GM18867 (cell line): Measurements from ENCODE around the gene BIK.
"Not testable (repeated sequence)": the region's sequence is repeated elsewhere in the genome, so short reads cannot be mapped to it uniquely, and the experiment has no call there.

Experiments
- ATAC-seq: cut with Tn5 transposase; IDR thresholded peaks from one replicate; pipeline ENCODE4 v1.9.1; 2021; ENCODE audit warnings: mild to moderate bottlenecking, moderate library complexity; ENCODE audit not compliant: unreplicated experiment

BIK gene

GRCh38 chr22:43104056-43104625, 6.4 kb upstream of the BIK start:
- ATAC-seq = not testable (repeated sequence)

- not testable (repeated sequence) for ATAC-seq
Observed at GRCh38 chr22:43104950-43105349, 5.6 kb upstream of the BIK start.

- ATAC-seq = no peak
Observed at GRCh38 chr22:43106302-43106701, 4.2 kb upstream of the BIK start.

- no peak for ATAC-seq
Observed at GRCh38 chr22:43109511-43109910, 1.0 kb upstream of the BIK start.

GRCh38 chr22:43109921-43110443, 568 bp upstream of the BIK start:
- no peak for ATAC-seq

- no peak for ATAC-seq
Observed at GRCh38 chr22:43110927-43111623, 525 bp downstream of the BIK start.

GRCh38 chr22:43113526-43114251, 3.1 kb downstream of the BIK start:
- no peak for ATAC-seq

- ATAC-seq = no peak
Observed at GRCh38 chr22:43114958-43115357, 4.4 kb downstream of the BIK start.

GRCh38 chr22:43116932-43117331, 6.4 kb downstream of the BIK start:
- ATAC-seq = no peak

- ATAC-seq = no peak
Observed at GRCh38 chr22:43118024-43118849, 7.7 kb downstream of the BIK start.

GRCh38 chr22:43118953-43119458, 8.5 kb downstream of the BIK start:
- ATAC-seq = no peak

GRCh38 chr22:43126501-43127165, 16.1 kb downstream of the BIK start:
- no peak for ATAC-seq

GRCh38 chr22:43127166-43127908, 16.8 kb downstream of the BIK start:
- ATAC-seq = no peak

- ATAC-seq = no peak
Observed at GRCh38 chr22:43128116-43128515, 17.6 kb downstream of the BIK start.

GRCh38 chr22:43128928-43129424, 18.4 kb downstream of the BIK start:
- no peak for ATAC-seq

- no peak for ATAC-seq
Observed at GRCh38 chr22:43129426-43130425, 19.2 kb downstream of the BIK start.

- no peak for ATAC-seq
Observed at GRCh38 chr22:43131773-43132501, 21.4 kb downstream of the BIK start.

- ATAC-seq = no peak
Observed at GRCh38 chr22:43133401-43133800, 22.9 kb downstream of the BIK start.
